ENCODE results near the gene PGAP1. TPM values are rescaled to one million over a fixed set of nuclear protein-coding genes. Genes with fewer than 3 reads are reported as not detected.

PGAP1 gene
- total and polyA plus RNA-seq, 10 of the 15 experiments (the other 5 are each of a cell fraction or from before 2014, with no cell fraction given): 0.75 to 4.7 (median 3.0) TPM

DNA sequence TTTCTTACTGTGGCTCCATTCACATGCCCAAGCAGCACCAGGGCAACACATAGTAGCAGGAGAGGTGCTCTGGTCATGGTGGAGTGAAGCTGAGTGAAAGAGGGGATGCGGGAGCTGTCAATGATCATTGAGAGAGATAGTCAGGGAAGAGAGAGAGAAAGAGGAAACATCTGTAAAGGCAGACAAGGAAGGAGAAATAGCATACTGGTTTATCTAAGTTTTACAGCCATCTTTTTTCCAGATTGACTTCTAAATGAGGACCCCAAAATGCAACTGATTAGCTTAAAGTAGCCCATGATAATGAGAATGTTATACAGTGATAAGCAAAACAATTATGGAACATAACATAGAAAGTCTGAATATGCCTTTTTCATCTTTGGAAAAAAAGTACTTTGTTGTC lies 117.2 kb downstream of the PGAP1 start, which contains the start of gene C2orf66:
Gene C2orf66, minus strand, starts transcription at position 96 of the 400 bp plus-strand sequence. Its CDS starts 19 bp downstream, at position 77.
- Histone ChIP-seq H2AFZ (ENCODE audit: control insufficient read depth, low read depth, low read length) (no peak within 1 kb of the TSS), H3K36me3 (ENCODE audit: control insufficient read depth in 2 of 2, insufficient read depth in 2 of 2, low read length in 1 of 2) (no peaks in the 10 kb centered on the region), H4K20me1 (ENCODE audit: control insufficient read depth, insufficient read depth) (no peaks in the 10 kb centered on the region), H3K27ac (ENCODE audit: control insufficient read depth, insufficient read depth) (no peak within 1 kb of the TSS), H3K9ac (ENCODE audit: control insufficient read depth, insufficient read depth, low read length) (no peak within 1 kb of the TSS), H3K79me2 (ENCODE audit: control insufficient read depth, insufficient read depth, low read length) (no peaks in the 10 kb centered on the region), H3K4me1 (ENCODE audit: control insufficient read depth, insufficient read depth, low read length) (no peaks in the 10 kb centered on the region), H3K4me3 (no peak within 1 kb of the TSS), H3K9me3 (replicated peaks; ENCODE audit: control insufficient read depth, insufficient read depth, low read length) (no peaks in the 10 kb centered on the region), H3K27me3 (replicated peaks in 1 of 2; ENCODE audit: control insufficient read depth in 2 of 2, insufficient read depth in 2 of 2, low read length in 1 of 2) (no peaks in the 10 kb centered on the region; a peak in 1 of 4 replicates), H3K4me2 (ENCODE audit: control insufficient read depth, insufficient read depth) (no peak within 1 kb of the TSS)
- ATAC-seq: no peak
- POLR2A ChIA-PET: interaction anchor here (2.0 kb wide), 1 partner anchor 9 kb away, joined by 5 read pairs; the partner anchor contains the start of gene GTF3C3
- no TSS peak for BruUV-seq (replicated peaks)
- in situ Hi-C loops (cut with MboI): no loop called here
- CTCF ChIA-PET: no interaction called here
- DNase-seq (ENCODE audit: low read depth, low spot score): no peak
- SMC1A ChIA-PET (ENCODE audit: uncharacterized antibody, unreplicated experiment): interaction anchor here (3.3 kb wide), 1 partner anchor 10 kb away, joined by 22 read pairs; the partner anchor contains the start of gene GTF3C3
- intact Hi-C loops (cut with micrococcal nuclease; ENCODE audit: unreplicated experiment): no loop called here
- no peak for FAIRE-seq
- RAD21 ChIA-PET (ENCODE audit: unreplicated experiment): no interaction called here
- WGBS (ENCODE audit: insufficient coverage, insufficient replicate concordance, low lambda C conversion rate, missing lambda C conversion rate): 86% methylated on average over 1 of the region's 1 CpG
- TF ChIP-seq GABPA (IDR thresholded peaks at IDR 0.05; ENCODE audit: low read depth): no peak
- no peak for TF ChIP-seq HCFC1 (IDR thresholded peaks at IDR 0.05; ENCODE audit: low read length)
- TF ChIP-seq, protein P1, sequence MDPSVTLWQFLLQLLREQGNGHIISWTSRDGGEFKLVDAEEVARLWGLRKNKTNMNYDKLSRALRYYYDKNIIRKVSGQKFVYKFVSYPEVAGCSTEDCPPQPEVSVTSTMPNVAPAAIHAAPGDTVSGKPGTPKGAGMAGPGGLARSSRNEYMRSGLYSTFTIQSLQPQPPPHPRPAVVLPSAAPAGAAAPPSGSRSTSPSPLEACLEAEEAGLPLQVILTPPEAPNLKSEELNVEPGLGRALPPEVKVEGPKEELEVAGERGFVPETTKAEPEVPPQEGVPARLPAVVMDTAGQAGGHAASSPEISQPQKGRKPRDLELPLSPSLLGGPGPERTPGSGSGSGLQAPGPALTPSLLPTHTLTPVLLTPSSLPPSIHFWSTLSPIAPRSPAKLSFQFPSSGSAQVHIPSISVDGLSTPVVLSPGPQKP (IDR thresholded peaks at IDR 0.05; ENCODE audit: low read depth, low read length): no peak
- TF ChIP-seq, protein P2, sequence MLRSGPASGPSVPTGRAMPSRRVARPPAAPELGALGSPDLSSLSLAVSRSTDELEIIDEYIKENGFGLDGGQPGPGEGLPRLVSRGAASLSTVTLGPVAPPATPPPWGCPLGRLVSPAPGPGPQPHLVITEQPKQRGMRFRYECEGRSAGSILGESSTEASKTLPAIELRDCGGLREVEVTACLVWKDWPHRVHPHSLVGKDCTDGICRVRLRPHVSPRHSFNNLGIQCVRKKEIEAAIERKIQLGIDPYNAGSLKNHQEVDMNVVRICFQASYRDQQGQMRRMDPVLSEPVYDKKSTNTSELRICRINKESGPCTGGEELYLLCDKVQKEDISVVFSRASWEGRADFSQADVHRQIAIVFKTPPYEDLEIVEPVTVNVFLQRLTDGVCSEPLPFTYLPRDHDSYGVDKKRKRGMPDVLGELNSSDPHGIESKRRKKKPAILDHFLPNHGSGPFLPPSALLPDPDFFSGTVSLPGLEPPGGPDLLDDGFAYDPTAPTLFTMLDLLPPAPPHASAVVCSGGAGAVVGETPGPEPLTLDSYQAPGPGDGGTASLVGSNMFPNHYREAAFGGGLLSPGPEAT (IDR thresholded peaks at IDR 0.05; ENCODE audit: low read depth): no peak
- no peak for TF ChIP-seq LARP7 (IDR thresholded peaks at IDR 0.05)
- TF ChIP-seq SMARCA5 (IDR thresholded peaks at IDR 0.05): no peak
- no peak for TF ChIP-seq NR2C2 (IDR thresholded peaks at IDR 0.05; ENCODE audit: borderline replicate concordance, control insufficient read depth, insufficient read length, low read depth)
- no peak for TF ChIP-seq ATF2 (IDR thresholded peaks at IDR 0.05; ENCODE audit: low read length)
- TF ChIP-seq BCLAF1 (IDR thresholded peaks at IDR 0.05): no peak
- no peak for TF ChIP-seq TCF3 (IDR thresholded peaks at IDR 0.05; ENCODE audit: borderline replicate concordance, insufficient read depth, low read depth, low read length)
- no peak for TF ChIP-seq FOXK2 (IDR thresholded peaks at IDR 0.05)
- TF ChIP-seq, protein P3, sequence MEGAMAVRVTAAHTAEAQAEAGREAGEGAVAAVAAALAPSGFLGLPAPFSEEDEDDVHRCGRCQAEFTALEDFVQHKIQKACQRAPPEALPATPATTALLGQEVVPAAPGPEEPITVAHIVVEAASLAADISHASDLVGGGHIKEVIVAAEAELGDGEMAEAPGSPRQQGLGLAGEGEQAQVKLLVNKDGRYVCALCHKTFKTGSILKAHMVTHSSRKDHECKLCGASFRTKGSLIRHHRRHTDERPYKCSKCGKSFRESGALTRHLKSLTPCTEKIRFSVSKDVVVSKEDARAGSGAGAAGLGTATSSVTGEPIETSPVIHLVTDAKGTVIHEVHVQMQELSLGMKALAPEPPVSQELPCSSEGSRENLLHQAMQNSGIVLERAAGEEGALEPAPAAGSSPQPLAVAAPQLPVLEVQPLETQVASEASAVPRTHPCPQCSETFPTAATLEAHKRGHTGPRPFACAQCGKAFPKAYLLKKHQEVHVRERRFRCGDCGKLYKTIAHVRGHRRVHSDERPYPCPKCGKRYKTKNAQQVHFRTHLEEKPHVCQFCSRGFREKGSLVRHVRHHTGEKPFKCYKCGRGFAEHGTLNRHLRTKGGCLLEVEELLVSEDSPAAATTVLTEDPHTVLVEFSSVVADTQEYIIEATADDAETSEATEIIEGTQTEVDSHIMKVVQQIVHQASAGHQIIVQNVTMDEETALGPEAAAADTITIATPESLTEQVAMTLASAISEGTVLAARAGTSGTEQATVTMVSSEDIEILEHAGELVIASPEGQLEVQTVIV (IDR thresholded peaks at IDR 0.05; ENCODE audit: borderline replicate concordance, partially characterized antibody): no peak
- no peak for TF ChIP-seq CBFB (IDR thresholded peaks at IDR 0.05; ENCODE audit: low read depth)
- TF ChIP-seq POU2F2 (IDR thresholded peaks at IDR 0.05; ENCODE audit: borderline replicate concordance, low read depth, low read length): no peak
- no peak for TF ChIP-seq KAT2A (conservative IDR thresholded peaks at IDR 0.05; ENCODE audit: control insufficient read depth, low read depth, low read length)
- no peak for TF ChIP-seq POLR2AphosphoS2 (IDR thresholded peaks at IDR 0.05; ENCODE audit: low read depth, low read length)

All from GM12878 (cell line).